CD4-positive, alpha-beta T cell (primary cell): ENCODE results near the gene ARHGAP27. TPM values are rescaled to one million over a fixed set of nuclear protein-coding genes. Genes with fewer than 3 reads are reported as not detected.
A peak's percentile ranks its signal among the peaks of the same experiment; 100 is the strongest.

Source experiments
- ATAC-seq: fragments of 200-7000 bp; cut with Tn5 transposase; one replicate; pipeline ENCODE4 v1.10.0; 2022; ENCODE audit warnings: mild to moderate bottlenecking; ENCODE audit not compliant: poor library complexity
- CTCF ChIA-PET: fragments of 350-600 bp; sonication (Branson Sonifier 250); formaldehyde crosslinking; loops from one replicate; lab custom pipeline; 2021; ENCODE audit warnings: antibody characterized with exemption, inconsistent platforms; lab: Charles Lee
- POLR2A ChIA-PET: fragments of 350-600 bp; sonication (Branson Sonifier 250); formaldehyde crosslinking; loops from one replicate; lab custom pipeline; 2021; ENCODE audit warnings: antibody characterized with exemption, inconsistent platforms; lab: Charles Lee
- DNase-seq, 14 experiments: peaks; one replicate each; pipeline ENCODE4 v3.0.0-alpha.2; 2013 to 2020; ENCODE audit warnings: mixed read lengths in 2 of 14
- H3K27ac ChIP-seq, 2 donors: one replicate each; pipeline versions ENCODE4 v1.5.1 to v1.7.0; 2013; ENCODE audit warnings: low read length in 2 of 2, low read depth in 1 of 2, mild to moderate bottlenecking in 1 of 2
- H3K27me3 ChIP-seq, 2 experiments: 1 replicate in 1 of 2; 2 replicates in 1 of 2; pipeline versions ENCODE4 v1.6.1 to v1.7.0; 2013; ENCODE audit warnings: low read length in 2 of 2, control low read depth in 1 of 2, mild to moderate bottlenecking in 1 of 2, moderate library complexity in 1 of 2; ENCODE audit not compliant: insufficient read depth in 2 of 2, control insufficient read depth in 1 of 2
- H3K36me3 ChIP-seq: one replicate; pipeline ENCODE4 v1.6.1; 2013; ENCODE audit warnings: low read length, control low read depth; ENCODE audit not compliant: insufficient read depth
- H3K4me1 ChIP-seq: one replicate; pipeline ENCODE4 v1.6.1; 2013; ENCODE audit warnings: low read length, control low read depth; ENCODE audit not compliant: insufficient read depth
- H3K4me3 ChIP-seq: one replicate; pipeline ENCODE4 v1.5.1; 2013; ENCODE audit warnings: mild to moderate bottlenecking, low read length, moderate library complexity
- H3K9me3 ChIP-seq, 2 experiments: 1 replicate in 1 of 2; 2 replicates in 1 of 2; pipeline versions ENCODE4 v1.6.1 to v1.7.0; 2013; ENCODE audit warnings: low read length in 2 of 2, mild to moderate bottlenecking in 2 of 2, control low read depth in 1 of 2, moderate library complexity in 1 of 2; ENCODE audit not compliant: control insufficient read depth in 1 of 2, insufficient read depth in 1 of 2
- H3K27ac Mint-ChIP-seq: one replicate; pipeline ENCODE4 v1.8.0; 2020; ENCODE audit warnings: mixed read lengths
- H3K27me3 Mint-ChIP-seq: one replicate; pipeline ENCODE4 v1.8.0; 2021; ENCODE audit warnings: mixed read lengths
- H3K36me3 Mint-ChIP-seq: one replicate; pipeline ENCODE4 v1.8.0; 2021; ENCODE audit warnings: low read depth, mixed read lengths
- H3K4me1 Mint-ChIP-seq: one replicate; pipeline ENCODE4 v1.8.0; 2021; ENCODE audit warnings: low read depth, mixed read lengths
- H3K4me3 Mint-ChIP-seq: one replicate; pipeline ENCODE4 v1.8.0; 2020; ENCODE audit warnings: mild to moderate bottlenecking, mixed read lengths
- H3K9me3 Mint-ChIP-seq: one replicate; pipeline ENCODE4 v1.8.0; 2020; ENCODE audit warnings: mixed read lengths
- intact Hi-C, 2 experiments: fragments of 100-400 bp; cut with DNase I in 1 of 2; cut with micrococcal nuclease in 1 of 2; formaldehyde crosslinking; loops; one replicate each; pipeline versions ENCODE4 v1.15.1 to v1.9.0; 2023 to 2025; cut with DNase I, micrococcal nuclease
- total RNA-seq, 174 experiments: library from RNA in 2 of 174; stranded (reverse) in 2 of 174; gene quantifications; one replicate each; pipeline ENCODE4 v1.2.3 and lab custom pipeline; 2021 to 2026
- TF ChIP-seq, protein P1 (sequence below): fragments of 200-600 bp; IDR thresholded peaks from one replicate; pipeline ENCODE4 v1.8.0; 2022; ENCODE audit warnings: antibody characterized with exemption, mild to moderate bottlenecking

ARHGAP27 gene
- total RNA-seq, 2 experiments from 2014 or later = 33.3 to 35.2 TPM

GRCh38 chr17:45436161-45436560, 3.5 kb upstream of the ARHGAP27 start:
- Histone ChIP-seq H3K4me1 (peaks cover 27% of the 10 kb centered on the region), H3K27ac (no peak overlapping the region), H3K9me3 (no peaks in the 10 kb centered on the region), H3K27me3 (no peaks in the 10 kb centered on the region), H3K4me3 (no peak overlapping the region), H3K36me3 (peaks cover 25% of the 10 kb centered on the region)
- POLR2A ChIA-PET = no interaction called here
- peaks cover 28% of the 10 kb centered on the region for H3K36me3 Mint-ChIP-seq
- DNase-seq (no peak), ATAC-seq (no peak)
- no peaks in the 10 kb centered on the region for H3K9me3 Mint-ChIP-seq
- CTCF ChIA-PET = no interaction called here
- TF ChIP-seq, protein P1, sequence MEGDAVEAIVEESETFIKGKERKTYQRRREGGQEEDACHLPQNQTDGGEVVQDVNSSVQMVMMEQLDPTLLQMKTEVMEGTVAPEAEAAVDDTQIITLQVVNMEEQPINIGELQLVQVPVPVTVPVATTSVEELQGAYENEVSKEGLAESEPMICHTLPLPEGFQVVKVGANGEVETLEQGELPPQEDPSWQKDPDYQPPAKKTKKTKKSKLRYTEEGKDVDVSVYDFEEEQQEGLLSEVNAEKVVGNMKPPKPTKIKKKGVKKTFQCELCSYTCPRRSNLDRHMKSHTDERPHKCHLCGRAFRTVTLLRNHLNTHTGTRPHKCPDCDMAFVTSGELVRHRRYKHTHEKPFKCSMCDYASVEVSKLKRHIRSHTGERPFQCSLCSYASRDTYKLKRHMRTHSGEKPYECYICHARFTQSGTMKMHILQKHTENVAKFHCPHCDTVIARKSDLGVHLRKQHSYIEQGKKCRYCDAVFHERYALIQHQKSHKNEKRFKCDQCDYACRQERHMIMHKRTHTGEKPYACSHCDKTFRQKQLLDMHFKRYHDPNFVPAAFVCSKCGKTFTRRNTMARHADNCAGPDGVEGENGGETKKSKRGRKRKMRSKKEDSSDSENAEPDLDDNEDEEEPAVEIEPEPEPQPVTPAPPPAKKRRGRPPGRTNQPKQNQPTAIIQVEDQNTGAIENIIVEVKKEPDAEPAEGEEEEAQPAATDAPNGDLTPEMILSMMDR = no peak
- no peaks in the 10 kb centered on the region for H3K27me3 Mint-ChIP-seq
- H3K4me3 Mint-ChIP-seq = no peak overlapping the region
- H3K4me1 Mint-ChIP-seq = peaks cover 2% of the 10 kb centered on the region
- H3K27ac Mint-ChIP-seq = no peak overlapping the region
- intact Hi-C loops = no loop called here

GRCh38 chr17:45435481-45435880, 2.8 kb upstream of the ARHGAP27 start:
- Mint-ChIP-seq H3K27me3 (no peaks in the 10 kb centered on the region), H3K27ac (peak overlapping the region; percentile 9), H3K4me1 (peaks cover 7% of the 10 kb centered on the region), H3K4me3 (no peak overlapping the region), H3K9me3 (no peaks in the 10 kb centered on the region), H3K36me3 (peaks cover 28% of the 10 kb centered on the region)
- DNase-seq (no peak), ATAC-seq (no peak)
- intact Hi-C loops = no loop called here
- TF ChIP-seq, protein P1 = no peak
- CTCF ChIA-PET = no interaction called here
- POLR2A ChIA-PET = no interaction called here
- Histone ChIP-seq H3K27ac (no peak overlapping the region), H3K36me3 (peaks cover 25% of the 10 kb centered on the region), H3K9me3 (no peaks in the 10 kb centered on the region), H3K4me3 (no peak overlapping the region), H3K27me3 (no peaks in the 10 kb centered on the region), H3K4me1 (peaks cover 27% of the 10 kb centered on the region)

GRCh38 chr17:45433159-45433535, 477 bp upstream of the ARHGAP27 start:
- TF ChIP-seq, protein P1 = no peak
- H3K27me3 Mint-ChIP-seq = no peaks in the 10 kb centered on the region
- ATAC-seq (no peak), DNase-seq (peak in 1 of 14 experiments; percentile 34)
- H3K4me3 Mint-ChIP-seq = peak overlapping the region; percentile 74
- Histone ChIP-seq H3K4me1 (peaks cover 39% of the 10 kb centered on the region), H3K27me3 (no peaks in the 10 kb centered on the region), H3K9me3 (no peaks in the 10 kb centered on the region), H3K36me3 (peaks cover 15% of the 10 kb centered on the region), H3K4me3 (peak overlapping the region; percentile 30), H3K27ac (no peak overlapping the region)
- intact Hi-C loops = no loop called here
- no peaks in the 10 kb centered on the region for H3K9me3 Mint-ChIP-seq
- H3K27ac Mint-ChIP-seq = peak overlapping the region; percentile 30
- peaks cover 12% of the 10 kb centered on the region for H3K36me3 Mint-ChIP-seq
- ChIA-PET CTCF (no interaction called here), POLR2A (no interaction called here)
- peaks cover 16% of the 10 kb centered on the region for H3K4me1 Mint-ChIP-seq
